Right lobe of liver (tissue), 4 donors: ENCODE results near the gene MED15.

ENCODE experiments used
- POLR2A ChIP-seq: fragments of 450-650 bp; IDR thresholded peaks from one replicate; pipeline ENCODE4 v1.6.1; 2017; ENCODE audit warnings: antibody characterized with exemption, mild to moderate bottlenecking
- TF ChIP-seq, protein P1 (sequence below), 4 donors: fragments of 200-600 bp in 3 of 4; fragments of 450-650 bp in 1 of 4; IDR thresholded peaks; one replicate each; pipeline versions ENCODE4 v1.5.1 to v1.8.0; 2016 to 2022; ENCODE audit warnings: antibody characterized with exemption in 4 of 4, mild to moderate bottlenecking in 2 of 4
- donor health status: DM: no; HTN: no; CAD: no.
- donor health status: DM: no; HTN: no; CAD: no.
- donor health status: DM: no; HTN: yes; CAD: no.

- TF ChIP-seq, protein P1, sequence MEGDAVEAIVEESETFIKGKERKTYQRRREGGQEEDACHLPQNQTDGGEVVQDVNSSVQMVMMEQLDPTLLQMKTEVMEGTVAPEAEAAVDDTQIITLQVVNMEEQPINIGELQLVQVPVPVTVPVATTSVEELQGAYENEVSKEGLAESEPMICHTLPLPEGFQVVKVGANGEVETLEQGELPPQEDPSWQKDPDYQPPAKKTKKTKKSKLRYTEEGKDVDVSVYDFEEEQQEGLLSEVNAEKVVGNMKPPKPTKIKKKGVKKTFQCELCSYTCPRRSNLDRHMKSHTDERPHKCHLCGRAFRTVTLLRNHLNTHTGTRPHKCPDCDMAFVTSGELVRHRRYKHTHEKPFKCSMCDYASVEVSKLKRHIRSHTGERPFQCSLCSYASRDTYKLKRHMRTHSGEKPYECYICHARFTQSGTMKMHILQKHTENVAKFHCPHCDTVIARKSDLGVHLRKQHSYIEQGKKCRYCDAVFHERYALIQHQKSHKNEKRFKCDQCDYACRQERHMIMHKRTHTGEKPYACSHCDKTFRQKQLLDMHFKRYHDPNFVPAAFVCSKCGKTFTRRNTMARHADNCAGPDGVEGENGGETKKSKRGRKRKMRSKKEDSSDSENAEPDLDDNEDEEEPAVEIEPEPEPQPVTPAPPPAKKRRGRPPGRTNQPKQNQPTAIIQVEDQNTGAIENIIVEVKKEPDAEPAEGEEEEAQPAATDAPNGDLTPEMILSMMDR (IDR thresholded peaks at IDR 0.05): no peak
- no peak for TF ChIP-seq POLR2A
Observed at GRCh38 chr22:20491346-20491745, 16.1 kb upstream of the MED15 start.
